LNCAP (cell line): Measurements from ENCODE around the gene ATP6AP1.

Experiments
- CTCF ChIP-seq: fragments of 450-650 bp; IDR thresholded peaks from 2 replicates; pipeline ENCODE4 v1.5.1; 2017; ENCODE audit warnings: mild to moderate bottlenecking

ATP6AP1 gene

GRCh38 chrX:154432210-154432609 lies 3.7 kb downstream of the ATP6AP1 start:
- no peak for TF ChIP-seq CTCF

GRCh38 chrX:154433605-154434004 lies 5.1 kb downstream of the ATP6AP1 start:
- no peak for TF ChIP-seq CTCF

GRCh38 chrX:154434394-154435168 lies 6.1 kb downstream of the ATP6AP1 start:
- TF ChIP-seq CTCF, result no peak

- no peak for TF ChIP-seq CTCF
These were observed 6.8 kb downstream of the ATP6AP1 start for GRCh38 chrX:154435171-154435733.

- TF ChIP-seq CTCF, result no peak
These were observed 8.0 kb downstream of the ATP6AP1 start for GRCh38 chrX:154436374-154436982.

GRCh38 chrX:154436983-154437752 lies 8.7 kb downstream of the ATP6AP1 start, which contains the start of gene GDI1:
GDI1 (plus strand) TSS chrX:154437154; CDS start chrX:154437255, 101 bp downstream.
- no peak for TF ChIP-seq CTCF
